Measurements from ENCODE around the gene TRIM24. TPM values are rescaled to one million over a fixed set of nuclear protein-coding genes. Genes with fewer than 3 reads are reported as not detected.

Gene TRIM24
- polyA plus RNA-seq, 1 donor (not counting 4 experiments of a cell fraction or from before 2014, with no cell fraction given), result 7.9 TPM

DNA sequence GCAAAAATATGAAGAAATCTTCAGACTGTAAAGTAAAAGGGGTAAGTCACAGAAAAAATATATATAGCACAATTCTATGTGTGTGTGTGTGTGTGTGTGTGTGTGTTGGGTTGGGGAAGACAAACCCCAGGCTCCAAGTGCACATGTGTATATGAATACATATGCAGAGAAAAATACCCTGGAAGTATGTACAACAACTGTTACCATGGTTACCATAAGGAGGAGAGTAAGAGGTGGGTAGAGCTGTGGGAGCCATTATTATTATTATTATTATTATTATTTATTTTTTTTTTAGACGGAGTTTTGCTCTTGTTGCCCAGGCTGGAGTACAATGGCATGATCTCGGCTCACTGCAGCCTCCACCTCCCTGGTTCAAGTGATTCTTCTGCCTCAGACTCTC is 23.7 kb upstream of the TRIM24 start:
- Histone ChIP-seq H4K20me1 (ENCODE audit: control insufficient read depth, extremely low read depth, insufficient read depth, low read length) (no peaks in the 10 kb centered on the region), H3K4me2 (ENCODE audit: control insufficient read depth, extremely low read depth, insufficient read depth, low read depth, low read length) (no peak overlapping the region), H3K36me3 (ENCODE audit: control insufficient read depth in 2 of 2, extremely low read depth in 1 of 2, insufficient read depth in 2 of 2, low read length in 2 of 2) (no peaks in the 10 kb centered on the region), H3K9ac (ENCODE audit: control insufficient read depth, extremely low read depth, insufficient read depth, low read length) (no peak overlapping the region), H3K9me1 (ENCODE audit: control insufficient read depth, extremely low read depth, insufficient read depth, low read length) (no peaks in the 10 kb centered on the region), H3K4me3 (ENCODE audit: control insufficient read depth in 2 of 3, extremely low read depth in 1 of 3, insufficient read depth in 2 of 3, low read depth in 1 of 3, low read length in 3 of 3) (no peak overlapping the region), H2AFZ (ENCODE audit: control insufficient read depth, low read length) (no peak overlapping the region), H3K27ac (ENCODE audit: control insufficient read depth, insufficient read depth, low read length) (no peak overlapping the region), H3K79me2 (ENCODE audit: control insufficient read depth, insufficient read depth, low read length) (no peaks in the 10 kb centered on the region), H3K9me3 (ENCODE audit: control insufficient read depth, low read depth, low read length) (peaks cover 6% of the 10 kb centered on the region), H3K27me3 (ENCODE audit: control insufficient read depth, extremely low read depth, insufficient read depth, low read length) (no peaks in the 10 kb centered on the region), H3K4me1 (ENCODE audit: control insufficient read depth, extremely low read depth, insufficient read depth, low read length) (no peaks in the 10 kb centered on the region)
- dilution Hi-C loops (cut with MboI; ENCODE audit: extremely low pct_ligation_motif_present, low sequenced_read_pairs), result no loop called here
- FAIRE-seq, result no peak
- TF ChIP-seq EZH2 (IDR thresholded peaks at IDR 0.05; ENCODE audit: low read length), result no peak
- TF ChIP-seq, protein P1, sequence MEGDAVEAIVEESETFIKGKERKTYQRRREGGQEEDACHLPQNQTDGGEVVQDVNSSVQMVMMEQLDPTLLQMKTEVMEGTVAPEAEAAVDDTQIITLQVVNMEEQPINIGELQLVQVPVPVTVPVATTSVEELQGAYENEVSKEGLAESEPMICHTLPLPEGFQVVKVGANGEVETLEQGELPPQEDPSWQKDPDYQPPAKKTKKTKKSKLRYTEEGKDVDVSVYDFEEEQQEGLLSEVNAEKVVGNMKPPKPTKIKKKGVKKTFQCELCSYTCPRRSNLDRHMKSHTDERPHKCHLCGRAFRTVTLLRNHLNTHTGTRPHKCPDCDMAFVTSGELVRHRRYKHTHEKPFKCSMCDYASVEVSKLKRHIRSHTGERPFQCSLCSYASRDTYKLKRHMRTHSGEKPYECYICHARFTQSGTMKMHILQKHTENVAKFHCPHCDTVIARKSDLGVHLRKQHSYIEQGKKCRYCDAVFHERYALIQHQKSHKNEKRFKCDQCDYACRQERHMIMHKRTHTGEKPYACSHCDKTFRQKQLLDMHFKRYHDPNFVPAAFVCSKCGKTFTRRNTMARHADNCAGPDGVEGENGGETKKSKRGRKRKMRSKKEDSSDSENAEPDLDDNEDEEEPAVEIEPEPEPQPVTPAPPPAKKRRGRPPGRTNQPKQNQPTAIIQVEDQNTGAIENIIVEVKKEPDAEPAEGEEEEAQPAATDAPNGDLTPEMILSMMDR (optimal IDR thresholded peaks at IDR 0.05 in 1 of 3, IDR thresholded peaks at IDR 0.05 in 1 of 3, conservative IDR thresholded peaks at IDR 0.05 in 1 of 3; ENCODE audit: extremely low read depth in 1 of 3, insufficient read depth in 2 of 3, low read length in 3 of 3), result no peak
- DNase-seq (ENCODE audit: low read depth, low spot score), result no peak

DNA sequence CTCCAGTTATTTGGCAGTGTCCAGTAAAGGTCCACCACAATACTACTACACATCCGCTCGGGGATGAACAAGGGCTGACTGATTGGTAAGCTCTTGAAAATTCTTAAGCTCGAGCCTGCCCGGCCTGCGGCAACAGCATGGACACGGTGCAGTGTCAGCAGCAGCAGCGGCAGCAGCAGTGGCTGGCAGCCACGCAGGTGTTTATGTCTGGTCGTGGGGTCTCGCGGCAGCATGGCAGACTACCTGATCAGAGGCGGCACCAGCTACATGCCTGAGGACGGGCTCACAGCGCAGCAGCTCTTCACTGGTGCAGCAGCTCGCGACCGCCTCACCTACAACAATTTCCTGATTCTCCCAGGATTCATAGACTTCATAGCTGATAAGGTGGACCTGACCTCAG is 19.6 kb upstream of the TRIM24 start:
- no peaks in the 10 kb centered on the region for H3K36me3 ChIP-seq (ENCODE audit: control insufficient read depth in 2 of 2, extremely low read depth in 1 of 2, insufficient read depth in 2 of 2, low read length in 2 of 2)
- no peaks in the 10 kb centered on the region for H4K20me1 ChIP-seq (ENCODE audit: control insufficient read depth, extremely low read depth, insufficient read depth, low read length)
- H3K9ac ChIP-seq (ENCODE audit: control insufficient read depth, extremely low read depth, insufficient read depth, low read length), result no peak overlapping the region
- TF ChIP-seq, protein P1 (optimal IDR thresholded peaks at IDR 0.05 in 1 of 3, IDR thresholded peaks at IDR 0.05 in 1 of 3, conservative IDR thresholded peaks at IDR 0.05 in 1 of 3; ENCODE audit: extremely low read depth in 1 of 3, insufficient read depth in 2 of 3, low read length in 3 of 3), result no peak
- no peak for TF ChIP-seq EZH2 (IDR thresholded peaks at IDR 0.05; ENCODE audit: low read length)
- no peaks in the 10 kb centered on the region for H3K9me1 ChIP-seq (ENCODE audit: control insufficient read depth, extremely low read depth, insufficient read depth, low read length)
- FAIRE-seq (no peak), DNase-seq (ENCODE audit: low read depth, low spot score) (no peak)
- H3K4me2 ChIP-seq (ENCODE audit: control insufficient read depth, extremely low read depth, insufficient read depth, low read depth, low read length), result no peak overlapping the region
- dilution Hi-C loops (cut with MboI; ENCODE audit: extremely low pct_ligation_motif_present, low sequenced_read_pairs), result no loop called here
- no peaks in the 10 kb centered on the region for H3K79me2 ChIP-seq (ENCODE audit: control insufficient read depth, insufficient read depth, low read length)
- no peaks in the 10 kb centered on the region for H3K27me3 ChIP-seq (ENCODE audit: control insufficient read depth, extremely low read depth, insufficient read depth, low read length)
- no peak overlapping the region for H3K4me3 ChIP-seq (ENCODE audit: control insufficient read depth in 2 of 3, extremely low read depth in 1 of 3, insufficient read depth in 2 of 3, low read depth in 1 of 3, low read length in 3 of 3)
- H3K9me3 ChIP-seq (ENCODE audit: control insufficient read depth, low read depth, low read length), result peaks cover 4% of the 10 kb centered on the region
- no peaks in the 10 kb centered on the region for H3K4me1 ChIP-seq (ENCODE audit: control insufficient read depth, extremely low read depth, insufficient read depth, low read length)
- H2AFZ ChIP-seq (ENCODE audit: control insufficient read depth, low read length), result no peak overlapping the region
- H3K27ac ChIP-seq (ENCODE audit: control insufficient read depth, insufficient read depth, low read length), result no peak overlapping the region
